ENCODE data around the gene CALD1. TPM values are rescaled to one million over a fixed set of nuclear protein-coding genes. Genes with fewer than 3 reads are reported as not detected.

The CALD1 gene
- total RNA-seq, 3 donors from 2014 or later, result 1.4 to 2.7 (median 1.6) TPM

- DNase-seq, result no peak
- H3K4me3 Mint-ChIP-seq, result no peak overlapping the region
- no peak for ATAC-seq
- peaks cover 5% of the 10 kb centered on the region for H3K9me3 Mint-ChIP-seq
- peaks cover 2% of the 10 kb centered on the region for H3K36me3 Mint-ChIP-seq (ENCODE audit: insufficient read depth)
- H3K27me3 Mint-ChIP-seq (ENCODE audit: low read depth), result no peaks in the 10 kb centered on the region
- H3K4me1 Mint-ChIP-seq (ENCODE audit: low read depth), result no peaks in the 10 kb centered on the region
These were observed 232.8 kb downstream of the CALD1 start for GRCh38 chr7:135012229-135012628.

Other genes with a start within 250 kb of the CALD1 start
- gene AKR1B15, start 230.5 kb upstream of the CALD1 start, total RNA-seq, result not detected
- gene BPGM, start 132.8 kb upstream of the CALD1 start, total RNA-seq, result 10 to 100 TPM; 12.5 to 14.7 (median 13.4) TPM
- gene AGBL3, start 206.9 kb downstream of the CALD1 start, total RNA-seq, result 1 to 10 TPM; 1.2 to 2.7 (median 2.1) TPM